NOMO-1 treated with dmso at 0.1 percent for 144 hours (cell line): ENCODE results near the gene RARA.
A peak's percentile ranks its signal among the peaks of the same experiment; 100 is the strongest.

Experiments
- DNase-seq: peaks from one replicate; lab custom pipeline; 2025; ENCODE audit not compliant: unreplicated experiment; lab: John Stamatoyannopoulos, UW

RARA gene

DNA sequence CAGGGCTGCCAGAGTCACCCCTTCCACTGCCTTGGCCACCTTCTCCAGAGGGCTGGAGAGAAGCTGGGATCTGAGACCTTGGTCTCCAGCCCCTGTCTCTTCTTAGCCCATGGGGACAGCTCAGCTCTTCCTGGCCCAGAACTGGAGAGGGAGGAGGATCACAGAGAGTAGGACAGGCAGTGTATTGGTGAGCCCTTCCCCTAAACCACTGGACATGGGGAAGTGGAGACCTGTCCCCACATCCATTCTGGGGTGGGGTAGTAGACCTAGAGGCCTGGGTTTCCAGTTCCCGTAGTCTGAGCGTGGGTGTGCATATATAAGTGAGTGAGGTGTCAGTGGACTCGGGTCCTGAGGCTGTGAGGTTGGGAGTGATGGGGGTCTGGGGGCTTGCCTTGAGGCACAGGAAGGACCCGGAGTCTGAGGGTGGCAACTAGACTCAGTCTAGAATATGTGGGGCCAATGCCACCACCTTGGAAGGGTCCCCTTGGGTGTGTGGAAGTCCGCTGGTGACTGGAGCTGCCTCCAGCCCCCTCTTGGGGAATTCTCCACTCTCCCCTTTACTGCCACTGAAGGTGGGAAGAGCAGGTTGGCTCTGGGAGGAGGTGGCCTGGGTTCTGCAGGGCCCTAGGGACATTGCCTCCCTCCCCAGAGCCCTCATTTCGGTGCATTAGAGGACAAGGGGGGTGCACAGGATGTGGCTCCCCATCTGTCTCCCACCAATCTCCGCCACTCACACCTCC lies 35.6 kb downstream of the RARA start:
- no peak for DNase-seq

DNA sequence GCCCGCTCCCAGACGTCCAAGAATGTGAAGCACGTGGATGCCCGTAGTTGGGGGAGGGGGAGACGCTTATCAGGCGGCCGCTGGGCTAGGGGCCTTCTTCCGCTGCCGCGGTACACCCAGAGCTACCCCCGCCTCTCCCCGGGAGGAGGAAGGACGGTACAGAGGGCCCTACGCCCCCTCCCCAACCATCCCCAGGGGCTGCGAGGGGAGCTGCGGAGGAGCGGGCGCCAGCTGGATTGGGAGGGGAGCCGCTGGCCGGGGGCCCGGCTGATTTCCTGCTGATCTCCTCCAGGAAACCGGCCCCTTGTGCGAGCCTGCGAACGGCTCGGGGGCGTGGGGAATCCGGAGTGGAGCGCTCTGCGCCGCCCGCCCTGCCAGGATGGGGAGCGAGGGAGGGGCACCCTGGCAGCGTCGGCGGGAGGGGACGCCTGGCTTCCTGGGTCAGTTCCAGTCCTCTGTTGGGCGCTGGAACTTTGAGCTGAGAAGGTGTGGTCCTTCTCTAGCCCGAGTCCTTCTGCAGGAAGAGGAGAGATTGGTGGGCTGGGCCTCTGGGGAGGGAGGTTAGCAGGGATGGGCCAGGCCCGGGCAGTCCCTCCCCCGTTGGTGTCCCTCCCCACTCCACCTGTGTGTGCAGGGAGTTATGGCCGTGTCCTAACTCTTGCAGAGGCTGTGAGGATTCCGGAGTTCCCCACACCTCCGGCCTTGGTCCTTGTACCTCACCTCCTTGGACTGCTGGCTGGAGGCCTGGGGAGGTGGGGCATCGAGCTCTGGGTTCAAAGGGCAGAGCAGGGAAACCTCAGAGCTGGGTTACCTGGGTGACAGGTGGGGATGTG lies 36.4 kb downstream of the RARA start:
- no peak for DNase-seq

DNA sequence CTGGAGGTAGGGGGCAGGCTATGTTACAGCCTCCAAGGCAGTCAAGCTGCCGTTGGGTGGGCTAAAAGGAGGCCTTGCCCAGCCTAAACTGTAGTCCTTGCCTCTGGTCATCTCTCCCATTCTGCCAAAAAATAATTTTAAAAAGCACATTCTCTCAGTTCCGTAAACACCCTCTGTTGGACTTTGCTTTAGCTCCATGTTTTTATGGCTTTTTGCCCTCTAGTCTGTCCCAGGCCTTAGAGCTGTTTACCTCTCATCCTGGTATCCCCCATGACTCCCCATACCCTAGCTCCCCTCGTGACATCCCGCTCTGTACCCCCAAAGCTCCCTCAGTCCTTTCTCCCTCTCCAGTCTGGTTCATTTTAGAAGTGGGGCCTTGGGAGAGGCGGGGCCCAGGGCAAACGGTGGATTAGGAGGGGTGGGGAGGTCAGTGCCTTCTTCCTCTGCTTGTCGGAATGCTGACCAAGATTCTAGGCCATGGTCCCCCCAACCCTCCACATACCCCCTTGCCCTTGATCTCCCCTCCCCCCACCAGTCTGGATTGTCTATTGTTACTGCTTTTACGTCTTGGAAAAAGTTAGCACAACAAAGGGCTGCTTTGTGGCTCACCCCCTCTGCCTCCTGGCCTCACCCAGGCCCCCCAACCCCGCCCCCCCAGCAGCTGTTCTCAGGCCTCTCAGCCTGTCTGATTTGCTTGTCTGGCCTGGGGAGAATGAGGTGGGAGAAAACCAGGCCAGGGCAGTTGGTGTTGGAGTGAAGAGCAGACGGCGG lies 37.2 kb downstream of the RARA start:
- no peak for DNase-seq

DNA sequence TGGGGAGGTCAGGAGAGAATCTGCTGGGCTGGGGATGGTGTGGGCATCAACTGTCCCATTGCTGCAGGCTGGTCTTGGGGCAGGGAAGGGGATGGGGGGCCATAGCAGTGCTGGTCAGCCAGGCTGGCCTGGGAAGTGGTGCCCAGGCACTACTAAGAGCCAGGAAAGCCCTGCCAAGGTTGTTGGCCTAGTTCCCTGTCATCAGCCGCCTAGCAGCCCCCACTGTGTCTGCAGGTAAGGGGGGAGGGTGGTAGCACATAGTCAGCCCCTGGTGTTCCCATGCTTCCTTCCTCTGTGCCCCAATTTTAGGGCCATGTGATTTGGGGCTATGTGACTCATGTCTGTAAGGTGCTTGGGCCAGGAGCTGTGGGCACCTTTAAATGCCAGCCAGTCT lies 37.8 kb downstream of the RARA start:
- DNase-seq = no peak

DNA sequence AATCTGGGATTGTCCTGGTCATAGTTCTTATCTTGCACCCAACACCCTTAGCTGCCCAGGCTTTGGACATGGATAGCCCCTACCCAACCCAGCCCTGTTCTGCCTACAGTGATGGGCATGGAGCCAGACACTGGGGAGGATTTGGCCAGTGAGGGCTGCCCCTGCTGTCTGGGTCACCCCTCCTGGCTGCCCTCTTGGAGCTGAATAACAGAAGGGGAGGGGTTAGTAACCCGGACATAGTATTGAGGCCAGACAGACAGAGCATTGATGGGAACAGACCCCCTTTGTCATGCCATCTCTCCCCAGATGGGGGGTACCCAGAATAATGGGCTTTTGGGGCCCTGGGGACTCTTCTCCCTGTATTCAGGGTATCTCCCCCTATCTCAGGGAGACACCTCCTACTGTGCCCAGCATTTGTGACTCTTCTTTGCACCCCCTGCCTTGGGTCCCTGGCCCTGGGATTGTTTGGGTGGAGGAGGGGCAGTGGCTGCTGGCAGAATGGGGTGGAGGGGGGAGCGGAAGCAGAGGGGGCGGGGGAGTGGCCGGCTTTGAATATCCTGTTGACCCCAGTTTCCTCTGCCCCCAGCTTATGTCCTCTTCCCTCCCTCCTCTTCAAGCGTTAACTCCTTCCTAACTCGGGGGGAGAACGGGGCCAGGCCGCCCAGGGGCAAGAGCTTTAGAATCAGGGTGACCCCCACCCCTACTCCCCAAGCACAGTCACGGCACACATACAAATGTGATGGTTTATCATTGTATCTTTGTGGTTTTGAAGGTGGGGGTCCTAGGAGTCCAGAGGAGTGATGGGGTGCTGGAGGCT lies 38.5 kb downstream of the RARA start:
- no peak for DNase-seq

DNA sequence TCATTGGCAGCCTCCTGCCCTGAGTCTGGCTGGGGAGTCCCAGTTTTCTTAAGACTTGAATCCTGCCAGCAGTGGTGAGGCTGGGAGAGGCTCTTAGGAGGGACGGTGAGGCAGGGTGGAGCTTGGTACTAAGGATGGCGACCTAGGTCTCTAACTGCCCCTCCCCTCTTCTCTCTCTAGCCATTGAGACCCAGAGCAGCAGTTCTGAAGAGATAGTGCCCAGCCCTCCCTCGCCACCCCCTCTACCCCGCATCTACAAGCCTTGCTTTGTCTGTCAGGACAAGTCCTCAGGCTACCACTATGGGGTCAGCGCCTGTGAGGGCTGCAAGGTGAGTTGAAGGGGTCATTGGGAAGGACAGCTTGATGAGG lies 39.1 kb downstream of the RARA start:
- no peak for DNase-seq

DNA sequence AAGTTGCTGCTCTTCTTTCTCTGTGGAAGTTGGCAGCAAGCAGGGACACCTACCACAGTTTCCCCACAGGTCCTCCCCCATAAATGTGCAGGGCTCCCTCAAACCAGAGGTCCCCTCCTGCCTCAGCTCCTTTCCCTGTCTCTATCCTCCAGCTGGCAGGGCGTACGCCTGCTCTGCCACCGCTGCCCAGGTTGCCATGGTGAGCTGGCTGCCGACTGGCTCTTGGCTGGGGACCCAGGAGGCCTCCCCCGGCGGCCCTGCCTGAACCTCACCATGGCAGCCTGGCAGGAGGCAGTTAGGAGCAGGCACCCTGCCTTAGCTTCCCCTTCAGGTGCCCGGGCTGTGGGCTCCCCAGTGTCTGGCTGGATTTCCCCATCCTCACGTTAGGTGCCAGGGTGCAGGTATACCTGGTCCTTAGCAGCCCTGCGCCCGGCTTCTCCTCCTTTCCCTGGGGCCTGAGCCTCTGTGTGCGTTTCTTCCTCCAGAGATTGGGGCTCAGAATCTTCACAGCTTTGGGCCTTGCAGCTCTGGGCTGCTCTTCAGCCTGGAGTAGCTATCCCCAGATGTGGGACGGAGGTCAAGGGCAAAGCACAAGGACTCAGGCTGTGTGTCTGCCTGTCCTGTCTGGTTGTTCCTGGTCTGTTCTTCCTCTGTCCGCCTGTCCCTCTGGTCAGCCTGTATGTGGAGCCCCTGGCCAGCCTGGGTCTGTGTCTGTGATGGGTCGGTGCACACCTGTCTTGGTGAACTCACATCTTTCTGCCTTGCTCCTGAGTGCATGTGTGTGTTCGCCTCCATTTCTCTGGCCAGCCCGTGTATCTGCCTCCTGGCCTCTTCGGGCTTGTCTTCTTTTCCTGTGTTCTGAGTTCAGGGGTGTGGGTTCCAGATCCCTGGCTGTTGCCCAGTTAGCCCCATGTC lies 39.8 kb downstream of the RARA start:
- no peak for DNase-seq

DNA sequence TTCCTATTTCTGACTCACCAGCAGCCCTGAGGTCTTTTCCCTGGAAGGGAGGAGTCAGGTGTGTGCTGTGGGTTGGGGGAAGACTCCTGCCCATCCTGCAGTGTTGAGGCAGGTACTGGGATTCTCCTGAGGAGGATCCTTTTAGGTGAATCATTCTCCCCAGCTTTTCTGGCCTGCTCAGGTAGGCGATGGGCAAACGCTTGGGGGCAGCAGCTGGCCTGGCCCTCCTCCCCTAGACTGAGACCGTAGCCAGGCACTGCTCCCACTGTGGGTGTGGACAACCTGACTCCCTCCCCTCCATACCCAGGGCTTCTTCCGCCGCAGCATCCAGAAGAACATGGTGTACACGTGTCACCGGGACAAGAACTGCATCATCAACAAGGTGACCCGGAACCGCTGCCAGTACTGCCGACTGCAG lies 40.5 kb downstream of the RARA start:
- no peak for DNase-seq

DNA sequence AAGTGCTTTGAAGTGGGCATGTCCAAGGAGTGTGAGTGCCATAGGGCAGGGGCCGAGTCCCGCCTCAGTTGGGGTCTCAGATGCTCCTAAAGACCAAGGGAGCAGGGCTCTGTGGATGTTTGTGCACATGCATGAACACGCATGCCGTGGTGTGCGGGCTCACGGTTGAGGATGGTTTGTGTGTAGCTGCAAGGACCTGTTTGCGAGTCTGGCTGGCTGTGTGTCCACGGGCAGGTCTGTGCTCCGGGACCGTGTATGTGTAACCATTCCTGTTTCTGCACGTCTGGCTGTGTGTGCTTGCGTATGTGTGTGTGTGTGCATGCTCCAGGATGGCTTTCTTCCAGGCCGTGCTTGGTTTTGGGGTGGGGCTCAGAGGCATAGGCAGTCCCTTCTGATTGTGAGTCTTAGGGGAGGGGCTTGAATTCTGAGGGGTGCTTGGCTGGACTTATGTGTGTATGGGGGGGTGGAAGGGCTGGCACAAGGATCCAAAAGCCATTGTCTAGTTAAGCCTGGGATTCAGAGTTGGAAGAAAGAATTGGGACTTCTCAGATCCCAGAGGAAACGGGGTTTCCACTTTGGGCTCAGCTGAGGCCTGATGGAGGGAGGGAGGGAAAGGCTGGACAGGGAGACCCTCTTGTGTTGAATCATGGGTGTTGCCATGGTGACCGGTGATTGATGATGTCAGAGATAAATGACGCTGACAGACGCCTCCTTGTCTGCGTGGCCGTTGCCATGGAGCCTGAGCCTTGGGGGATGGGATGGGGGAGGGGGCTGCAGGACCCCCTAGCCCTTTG lies 41.1 kb downstream of the RARA start:
- DNase-seq = no peak

DNA sequence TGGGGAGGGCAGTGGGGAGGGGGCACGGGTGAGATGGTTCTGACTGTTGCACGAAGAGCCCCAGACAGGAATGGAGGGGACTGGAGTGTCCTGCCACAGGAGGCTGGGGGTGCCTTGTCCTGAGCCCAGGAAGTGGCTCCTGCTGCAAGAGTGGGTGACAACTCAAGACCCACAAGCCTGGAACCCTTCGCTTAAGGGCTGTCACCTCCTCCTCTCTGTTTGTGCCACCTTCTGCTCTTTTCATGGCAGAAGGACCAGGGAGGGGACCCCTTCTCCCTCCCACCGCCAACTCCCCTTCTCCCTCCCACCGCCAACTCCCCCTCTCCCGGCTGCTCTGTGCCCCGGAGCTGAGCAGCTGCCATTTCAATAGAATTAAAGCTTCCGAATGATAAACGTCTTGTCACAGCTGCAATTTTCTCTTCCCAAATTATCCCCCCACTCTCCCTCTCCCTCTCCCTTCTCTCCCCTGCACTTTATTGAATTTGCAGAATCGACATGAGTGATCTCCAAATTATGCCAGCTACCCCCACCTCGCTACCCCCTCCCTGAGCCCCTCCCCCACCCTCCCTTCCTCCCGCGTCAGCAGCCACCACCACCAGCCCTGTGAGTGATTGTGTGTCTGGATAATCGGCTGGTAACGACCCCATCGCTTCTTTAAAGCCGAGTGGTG lies 41.8 kb downstream of the RARA start:
- DNase-seq = no peak

DNA sequence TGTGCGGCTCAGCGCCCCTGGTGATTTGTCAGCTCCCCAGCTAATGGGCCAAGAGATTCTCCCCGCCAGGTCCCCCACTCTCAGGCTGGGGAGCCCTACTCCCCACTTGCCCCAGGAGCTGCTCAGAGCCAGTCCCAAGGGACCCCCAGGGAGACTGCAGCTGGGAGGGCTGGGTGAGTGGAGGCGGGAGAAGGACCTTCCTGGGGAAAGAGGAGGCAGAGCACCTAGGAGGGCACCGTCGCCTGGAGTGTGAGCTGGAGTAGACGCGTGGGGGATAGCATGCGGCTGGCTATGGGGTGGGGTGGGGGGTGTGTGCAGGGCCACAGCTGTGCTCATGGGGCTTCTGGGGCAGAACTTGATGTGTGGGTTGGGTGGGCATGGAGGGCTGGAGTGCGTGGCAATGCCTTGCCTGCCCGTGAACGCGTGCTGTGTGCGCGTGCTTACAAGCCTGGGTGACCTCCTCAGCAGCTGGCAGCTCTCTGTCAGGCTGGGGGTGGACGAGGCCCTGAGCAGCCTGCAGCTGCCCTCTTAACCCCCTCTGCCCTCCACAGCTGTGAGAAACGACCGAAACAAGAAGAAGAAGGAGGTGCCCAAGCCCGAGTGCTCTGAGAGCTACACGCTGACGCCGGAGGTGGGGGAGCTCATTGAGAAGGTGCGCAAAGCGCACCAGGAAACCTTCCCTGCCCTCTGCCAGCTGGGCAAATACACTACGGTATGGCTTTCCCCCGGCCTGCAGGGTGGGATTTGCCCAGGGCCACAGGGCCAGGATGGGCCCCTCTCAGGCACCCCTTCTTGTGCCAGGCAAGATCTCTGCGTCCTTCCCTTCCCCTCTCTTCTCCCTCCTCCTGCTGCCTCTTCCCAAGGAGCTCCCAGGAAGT lies 42.6 kb downstream of the RARA start:
- no peak for DNase-seq

DNA sequence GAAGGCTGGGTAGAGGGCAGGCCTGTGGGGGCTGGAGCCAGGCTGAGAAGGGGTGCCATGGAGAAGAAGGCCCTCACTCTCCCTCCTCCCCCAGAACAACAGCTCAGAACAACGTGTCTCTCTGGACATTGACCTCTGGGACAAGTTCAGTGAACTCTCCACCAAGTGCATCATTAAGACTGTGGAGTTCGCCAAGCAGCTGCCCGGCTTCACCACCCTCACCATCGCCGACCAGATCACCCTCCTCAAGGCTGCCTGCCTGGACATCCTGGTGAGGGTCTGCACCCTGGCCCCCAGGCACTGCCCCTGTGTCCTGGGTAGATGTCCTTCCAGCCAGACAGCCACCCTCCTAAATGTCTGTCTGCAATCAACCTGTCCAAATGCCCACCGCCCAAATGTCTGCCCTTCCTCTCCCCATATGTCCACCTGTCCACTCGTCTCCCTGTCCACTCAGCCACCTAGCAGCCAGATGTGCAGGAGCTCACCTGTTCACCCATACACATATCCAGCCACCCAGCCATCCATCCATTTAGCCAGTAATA lies 43.3 kb downstream of the RARA start:
- no peak for DNase-seq

DNA sequence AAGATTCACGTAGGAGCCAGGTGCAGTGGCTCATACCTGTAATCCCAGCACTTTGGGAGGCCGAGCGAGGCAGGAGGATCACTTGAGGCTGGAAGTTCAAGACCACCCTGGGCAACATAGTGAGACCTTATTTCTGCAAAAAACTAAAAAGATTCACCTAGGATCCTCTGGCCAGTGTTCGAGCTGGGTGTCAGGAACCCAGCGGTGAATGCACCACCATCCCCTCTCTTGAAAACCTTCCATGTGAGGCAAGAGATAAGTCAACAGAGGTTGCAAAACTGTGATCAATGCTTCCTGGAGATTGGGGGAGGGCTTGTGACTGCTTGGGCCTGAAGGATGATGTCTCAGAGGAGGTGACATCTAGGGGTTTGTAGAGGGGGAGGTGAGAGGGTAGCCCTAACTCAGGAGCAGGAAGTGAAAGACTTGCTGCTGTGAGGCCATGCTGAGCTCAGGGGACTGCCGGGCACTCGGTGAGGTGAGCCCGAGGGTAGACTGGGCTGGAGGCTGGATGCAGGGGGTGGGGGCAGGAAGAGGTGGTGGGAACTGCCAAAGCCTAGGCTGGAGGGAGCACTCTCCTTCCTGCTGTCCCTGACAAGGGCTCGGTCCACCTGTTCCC lies 43.9 kb downstream of the RARA start:
- DNase-seq = peak; percentile 98

DNA sequence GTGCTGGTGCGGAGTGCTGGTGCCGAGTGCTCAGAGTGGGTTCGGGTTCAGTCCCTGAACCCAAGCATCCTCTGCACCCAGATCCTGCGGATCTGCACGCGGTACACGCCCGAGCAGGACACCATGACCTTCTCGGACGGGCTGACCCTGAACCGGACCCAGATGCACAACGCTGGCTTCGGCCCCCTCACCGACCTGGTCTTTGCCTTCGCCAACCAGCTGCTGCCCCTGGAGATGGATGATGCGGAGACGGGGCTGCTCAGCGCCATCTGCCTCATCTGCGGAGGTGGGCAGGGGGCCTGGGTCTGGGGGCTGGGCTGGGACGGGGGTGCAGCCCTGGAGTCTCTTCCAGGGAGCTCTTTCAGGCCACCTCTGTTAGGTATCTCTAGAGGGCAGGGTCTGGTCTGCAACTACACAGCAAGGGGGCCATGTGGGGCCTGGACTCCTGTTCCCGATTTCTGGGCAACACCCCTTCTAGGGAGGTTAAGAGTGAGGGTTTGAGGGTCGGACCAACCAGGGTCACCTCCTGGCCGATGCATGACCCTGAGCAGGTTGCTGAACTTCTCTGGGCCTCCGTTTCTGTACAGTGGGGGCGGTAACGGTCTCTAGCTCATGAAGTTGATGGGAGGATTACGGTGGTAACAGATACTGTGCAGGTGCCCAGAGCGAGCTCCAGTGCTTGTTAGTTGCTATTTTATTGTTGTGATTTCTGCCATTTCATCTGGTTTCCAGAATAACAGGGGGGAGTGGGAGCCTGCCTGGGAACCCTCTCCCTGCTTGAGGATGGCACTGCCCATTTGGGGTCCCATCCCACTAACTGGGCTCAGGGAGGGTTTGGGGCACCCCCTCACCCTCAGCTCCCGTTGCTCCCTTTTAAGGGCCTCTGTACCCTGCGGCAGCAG lies 45.5 kb downstream of the RARA start:
- no peak for DNase-seq

DNA sequence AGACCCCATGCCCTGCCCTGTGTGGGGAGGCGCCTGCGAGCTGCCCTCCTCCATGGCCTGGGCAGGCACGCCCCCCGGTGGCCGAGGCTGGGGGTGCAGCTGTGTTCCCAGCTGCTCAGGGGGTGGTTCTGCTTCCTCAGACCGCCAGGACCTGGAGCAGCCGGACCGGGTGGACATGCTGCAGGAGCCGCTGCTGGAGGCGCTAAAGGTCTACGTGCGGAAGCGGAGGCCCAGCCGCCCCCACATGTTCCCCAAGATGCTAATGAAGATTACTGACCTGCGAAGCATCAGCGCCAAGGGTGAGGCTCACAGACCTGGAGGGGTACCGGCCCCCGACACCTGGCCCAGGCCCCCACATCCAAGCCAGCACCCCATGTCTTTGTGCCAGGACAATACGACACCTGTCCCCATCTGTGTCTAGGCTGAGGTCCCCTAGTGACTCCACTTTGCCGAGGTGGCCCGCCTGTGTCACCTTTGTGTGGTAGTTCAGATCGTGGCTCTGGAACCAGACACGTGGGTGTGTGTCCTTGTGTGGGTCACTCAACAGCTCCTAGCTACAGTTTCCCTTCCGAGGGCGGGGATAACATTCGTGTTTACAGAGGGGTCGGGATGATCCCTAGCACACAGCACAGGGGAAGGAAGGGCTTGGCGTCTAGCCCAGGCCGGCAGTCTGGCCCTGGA lies 46.3 kb downstream of the RARA start:
- DNase-seq = peak; percentile 28
